ENCODE results near the gene SLCO2A1.

- no peak for TF ChIP-seq GATA3 (IDR thresholded peaks at IDR 0.05; ENCODE audit: low read depth, low read length)
- TF ChIP-seq GATA2 (IDR thresholded peaks at IDR 0.05; ENCODE audit: low read depth, low read length): no peak
Measured at GRCh38 chr3:133915685-133916658, 113.8 kb downstream of the SLCO2A1 start.

Measured in SH-SY5Y (cell line).